Fibroblast of skin of back (primary cell): ENCODE results near the gene EXOC6.

Experiments
- DNase-seq: peaks from one replicate; pipeline ENCODE4 v3.0.0-alpha.2; 2013

The EXOC6 gene

DNA sequence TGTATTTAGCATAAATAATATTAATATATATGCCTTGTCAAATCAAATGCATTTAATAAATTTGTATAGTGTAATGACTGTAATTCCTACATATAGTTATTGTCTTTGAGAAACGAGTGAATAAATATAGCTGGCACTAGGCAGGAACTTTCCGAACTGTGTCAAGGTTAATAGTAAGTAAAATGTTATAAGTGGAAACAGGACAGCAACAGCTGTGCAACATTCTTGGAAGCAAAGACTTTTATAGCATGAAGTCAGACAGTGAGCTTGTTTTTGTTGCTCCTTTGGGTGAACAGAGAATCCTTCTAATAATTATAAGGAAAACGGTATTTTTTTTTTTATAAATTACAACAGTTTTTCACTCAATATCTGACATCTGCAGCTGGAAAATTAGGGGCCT is 14.0 kb upstream of the EXOC6 start:
- peak; percentile 23 for DNase-seq

DNA sequence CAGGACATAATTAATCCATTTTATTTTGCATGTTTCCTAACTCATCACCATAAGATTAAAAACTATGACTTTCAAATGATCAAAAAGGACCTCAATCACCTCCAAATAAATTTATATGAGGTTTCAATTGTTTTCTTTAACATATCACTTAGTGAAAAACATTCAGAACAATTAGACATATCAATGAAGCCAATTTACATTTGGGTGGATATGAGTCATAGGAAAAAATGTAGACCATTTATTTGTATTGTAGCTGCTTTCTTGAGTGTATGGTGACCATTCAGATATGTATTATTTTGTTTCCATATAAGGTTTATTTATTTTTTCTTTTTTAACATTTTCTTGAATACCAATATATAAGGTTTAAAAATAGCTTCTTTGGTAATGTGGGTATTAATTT is 13.3 kb upstream of the EXOC6 start:
- peak; percentile 77 for DNase-seq

DNA sequence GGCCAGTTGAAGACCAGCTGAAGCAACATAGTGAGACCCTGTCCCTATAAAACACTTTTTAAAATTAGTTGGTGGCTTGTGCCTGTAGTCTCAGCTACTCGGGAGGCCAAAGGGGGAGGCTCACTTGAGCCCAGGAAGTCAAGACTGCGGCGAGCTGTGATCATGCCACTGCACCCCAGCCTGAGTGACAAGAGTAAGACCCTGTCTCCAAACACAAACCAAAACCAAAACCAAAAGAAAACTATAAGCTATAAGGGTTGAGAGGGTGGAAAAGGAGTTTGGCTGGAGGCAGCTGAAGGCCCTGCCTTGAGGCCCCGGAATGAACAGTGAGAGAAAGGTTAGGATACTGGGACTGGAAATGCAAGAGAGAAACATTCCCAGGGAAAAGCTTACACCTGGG is 10.9 kb upstream of the EXOC6 start:
- no peak for DNase-seq

DNA sequence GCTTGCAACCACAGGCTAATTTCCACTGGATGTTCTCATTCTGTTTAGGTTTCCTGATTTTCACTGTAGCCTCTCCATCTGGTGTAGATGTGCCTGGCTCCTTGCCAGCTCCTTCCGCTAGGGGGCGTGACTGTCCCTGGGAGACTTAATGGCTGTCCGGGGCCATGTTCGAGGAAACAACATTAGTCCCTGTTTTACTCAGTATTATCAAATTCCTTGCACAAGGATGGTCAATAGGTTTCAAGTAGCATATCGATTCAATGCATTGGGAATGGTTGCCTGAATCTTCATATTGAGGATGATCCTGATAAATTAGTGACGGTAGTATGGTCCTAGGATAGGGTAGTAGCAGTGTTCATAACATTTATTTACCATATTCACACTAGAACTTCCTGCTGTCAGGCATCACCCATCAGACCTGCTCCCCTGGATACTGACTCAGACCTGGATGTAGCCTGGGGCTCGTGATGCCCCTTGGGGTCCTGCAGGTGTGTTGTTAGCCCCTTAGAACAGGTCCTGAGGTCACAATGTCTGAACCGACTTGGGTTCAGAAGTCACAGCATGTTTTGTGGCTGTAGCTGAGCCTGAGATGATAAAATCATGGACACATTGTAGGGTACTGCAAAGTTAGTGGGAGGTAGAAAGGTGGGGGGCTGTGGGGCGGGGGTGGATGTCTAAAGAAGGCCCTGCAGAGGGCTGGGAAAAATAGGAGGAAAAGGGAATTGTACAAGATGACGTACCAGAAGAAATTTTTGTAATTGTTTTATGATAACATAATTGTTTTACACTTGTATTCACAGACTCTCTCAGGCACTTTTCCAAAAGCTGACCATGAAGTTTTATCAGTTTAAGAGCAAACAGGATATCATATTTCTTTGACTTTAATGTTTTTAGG is 8.9 kb upstream of the EXOC6 start:
- peak; percentile 58 for DNase-seq

DNA sequence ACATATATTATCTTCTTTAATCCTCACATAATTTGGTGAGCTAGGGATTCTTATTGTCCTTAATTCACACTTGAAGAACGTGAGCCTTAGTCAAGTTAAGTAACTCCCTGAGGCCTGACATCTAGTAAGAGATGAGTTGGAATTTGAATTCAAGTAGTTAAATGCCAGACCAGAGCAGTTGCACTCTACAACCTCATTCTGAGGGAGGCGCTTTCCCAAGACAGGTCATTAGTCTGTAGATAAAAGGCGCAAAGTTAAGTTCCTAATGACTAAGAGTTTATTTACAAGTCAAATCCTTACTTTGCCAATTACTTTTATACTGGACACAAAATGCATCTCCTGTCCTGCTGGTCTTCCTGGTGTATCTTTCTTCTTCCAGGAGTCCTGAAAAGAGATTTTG is 3.6 kb upstream of the EXOC6 start:
- DNase-seq = no peak

DNA sequence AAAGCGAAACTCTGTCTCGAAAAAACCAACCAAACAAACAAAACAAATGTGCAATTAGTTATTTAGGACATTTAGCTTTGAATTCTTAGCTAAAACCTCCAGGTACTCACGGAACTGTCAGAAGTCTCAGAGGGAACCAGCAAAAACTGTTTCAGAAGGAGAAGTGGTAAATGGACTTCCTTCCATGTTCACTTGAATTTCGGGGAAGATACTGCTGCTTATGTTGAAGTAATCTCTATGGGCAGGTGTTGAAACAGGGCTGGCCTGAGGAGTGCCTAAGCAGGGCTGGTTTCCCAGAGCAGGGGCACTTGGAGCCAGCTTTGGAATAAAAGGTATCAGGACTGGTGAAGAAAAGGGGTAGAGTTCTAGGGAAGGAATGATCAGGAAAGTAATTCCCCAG is 2.4 kb upstream of the EXOC6 start:
- no peak for DNase-seq

DNA sequence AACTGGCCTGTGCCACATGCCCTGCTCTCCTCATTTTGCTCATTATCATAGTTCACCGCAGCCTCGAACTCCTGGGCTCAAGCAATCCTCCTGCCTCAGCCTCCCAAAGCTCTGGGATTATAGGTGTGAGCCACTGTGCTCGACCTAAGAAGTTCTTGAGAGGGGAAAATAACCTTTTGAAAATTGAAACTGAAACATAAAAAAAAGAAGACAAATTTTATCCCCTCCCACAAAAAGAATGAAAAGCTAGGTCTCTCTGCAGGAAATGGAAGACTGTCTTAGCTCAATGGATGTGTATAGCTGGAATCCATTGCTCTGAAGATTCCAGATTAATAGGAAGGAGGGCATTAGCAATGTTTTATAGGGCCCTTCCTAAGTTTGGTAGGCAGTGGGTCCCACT is 2.0 kb upstream of the EXOC6 start:
- no peak for DNase-seq

DNA sequence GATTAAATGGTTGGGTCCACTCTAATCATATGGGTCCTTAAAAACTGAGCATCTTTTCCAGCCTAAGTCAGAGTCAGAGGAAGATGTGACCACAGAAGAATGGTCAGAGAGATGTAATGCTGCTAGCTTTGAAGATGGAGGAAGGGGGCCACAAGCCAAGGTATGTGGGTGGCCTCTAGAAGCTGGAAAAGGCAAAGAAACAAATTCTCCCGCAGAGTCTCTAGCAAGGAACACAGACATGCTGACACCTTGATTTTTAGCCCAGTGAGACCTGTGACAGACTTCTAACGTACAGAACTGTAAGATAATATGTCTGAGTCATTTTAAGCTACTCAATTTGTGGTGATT is 1.5 kb upstream of the EXOC6 start:
- DNase-seq = no peak

DNA sequence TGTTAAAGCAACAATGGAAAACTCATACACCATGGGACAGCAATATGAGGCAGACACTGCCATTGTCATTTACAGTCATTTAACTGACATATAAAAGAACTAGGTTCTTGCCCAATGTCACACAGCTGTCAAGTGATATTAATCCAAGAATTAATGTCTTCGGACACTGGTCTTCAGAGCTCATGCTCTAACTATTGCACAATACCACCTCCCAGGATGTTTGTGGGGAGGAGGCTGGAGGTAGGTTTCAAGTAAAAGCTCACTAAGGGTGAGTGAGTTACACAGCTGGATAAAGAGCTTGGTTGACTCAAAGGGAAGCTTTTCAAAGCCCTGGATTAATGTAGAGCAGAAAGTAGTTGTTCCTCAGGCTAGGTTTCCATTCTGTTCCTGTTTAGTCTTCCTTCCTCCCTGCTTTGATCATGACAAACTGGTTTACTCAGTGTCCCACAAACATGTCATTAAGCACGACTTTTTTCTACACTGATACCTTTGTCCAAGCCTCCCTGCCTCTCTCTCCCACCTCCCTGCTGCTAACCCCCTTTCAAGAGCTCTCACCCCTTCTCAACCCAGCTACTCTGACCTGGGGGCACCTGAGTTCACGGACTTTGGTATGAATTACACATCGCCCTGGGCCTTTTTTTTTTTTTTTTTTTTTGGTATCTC is 987 bp upstream of the EXOC6 start:
- no peak for DNase-seq

DNA sequence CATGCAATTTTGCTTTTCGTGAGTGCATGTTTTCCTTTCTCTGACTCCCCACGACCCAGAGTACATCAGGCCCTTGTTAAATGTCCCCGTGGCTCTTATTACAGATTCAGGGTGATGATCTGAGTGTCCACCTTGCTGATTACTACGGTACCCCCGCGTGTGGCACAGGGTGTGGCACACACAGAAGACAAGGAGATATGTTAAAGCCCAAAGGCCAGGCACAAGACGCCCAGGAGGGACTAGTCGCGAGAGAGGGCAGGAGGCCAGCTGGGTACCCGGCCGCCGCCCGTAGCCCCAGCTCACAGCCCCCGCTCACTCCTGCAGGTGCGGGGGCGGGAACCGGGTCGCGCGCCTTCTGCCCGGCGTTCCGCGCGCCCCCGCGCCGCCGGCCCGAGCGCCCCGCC is 281 bp upstream of the EXOC6 start:
- DNase-seq = no peak

DNA sequence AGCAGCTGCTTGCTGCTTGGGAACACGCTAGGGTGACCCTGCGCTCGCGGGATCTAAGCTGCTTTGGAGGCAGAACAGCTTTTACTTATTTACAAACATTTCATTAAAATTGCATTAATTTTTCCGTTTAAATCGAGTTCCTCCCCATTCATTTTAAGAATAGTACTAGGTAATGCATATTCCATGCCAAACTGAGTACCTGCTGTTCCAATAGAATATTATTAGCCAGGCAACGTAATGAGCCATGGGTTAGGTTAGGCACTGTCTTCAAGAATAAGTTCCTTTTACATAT is 860 bp downstream of the EXOC6 start:
- no peak for DNase-seq

DNA sequence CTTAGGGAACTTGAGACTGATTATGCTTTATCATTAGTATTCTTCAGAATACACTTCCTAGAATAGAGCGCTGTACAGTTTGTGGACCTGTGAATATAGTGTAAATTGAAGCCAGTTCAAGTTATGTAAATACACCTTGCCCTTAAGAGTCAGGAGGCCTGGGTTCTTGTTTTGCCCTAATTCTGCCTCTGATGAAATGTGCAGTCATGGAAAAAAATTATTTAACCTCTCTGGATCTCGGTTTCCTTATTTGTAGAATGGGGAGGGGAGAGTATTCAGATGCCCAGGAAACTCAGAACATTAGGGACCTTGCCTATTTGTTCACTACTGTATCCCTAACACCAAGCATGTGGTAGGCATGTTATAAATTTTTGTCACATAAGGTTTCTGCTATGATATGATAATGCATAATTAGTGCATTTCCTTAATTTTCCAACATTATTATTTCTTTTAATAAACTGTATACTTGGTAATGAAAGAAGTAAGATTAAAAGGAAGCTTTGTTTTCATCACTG is 1.3 kb downstream of the EXOC6 start:
- no peak for DNase-seq

DNA sequence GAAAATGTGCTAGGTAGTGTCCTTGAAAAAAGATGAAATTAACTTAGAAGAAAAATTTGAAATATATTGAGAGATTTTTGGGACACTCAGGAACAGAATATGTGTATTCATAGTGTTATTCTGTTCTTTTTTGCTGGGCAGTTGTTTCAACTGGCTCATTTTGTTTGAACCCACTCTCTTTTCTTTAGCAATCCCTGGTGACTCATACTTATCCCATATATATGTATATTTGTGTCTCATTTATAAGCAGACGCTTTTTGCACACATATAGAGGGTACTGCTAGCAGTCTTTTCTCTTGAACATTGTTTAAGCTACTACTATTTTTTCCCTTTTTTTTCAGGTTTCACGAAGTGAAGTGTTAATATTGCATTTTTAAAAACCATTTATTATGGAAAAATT is 1.9 kb downstream of the EXOC6 start:
- DNase-seq = no peak

DNA sequence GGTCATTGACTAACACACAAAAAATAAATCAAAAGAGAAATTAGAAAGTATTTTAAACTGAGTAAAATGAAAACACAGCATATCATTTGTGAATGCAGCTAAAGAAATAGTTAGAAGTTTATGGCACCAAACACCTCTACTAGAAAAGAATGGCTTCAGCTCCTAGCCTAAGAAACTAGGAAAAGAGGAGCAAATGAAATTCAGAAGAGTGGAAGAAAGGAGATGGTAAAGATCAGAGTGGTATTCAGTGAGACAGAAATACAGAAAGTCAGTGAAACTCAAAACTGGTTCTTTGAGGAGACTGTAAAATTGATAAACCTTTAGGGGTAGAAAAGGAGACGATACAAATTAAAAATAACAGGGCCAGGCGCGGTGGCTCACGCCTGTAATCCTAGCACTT is 2.7 kb downstream of the EXOC6 start:
- DNase-seq = no peak

DNA sequence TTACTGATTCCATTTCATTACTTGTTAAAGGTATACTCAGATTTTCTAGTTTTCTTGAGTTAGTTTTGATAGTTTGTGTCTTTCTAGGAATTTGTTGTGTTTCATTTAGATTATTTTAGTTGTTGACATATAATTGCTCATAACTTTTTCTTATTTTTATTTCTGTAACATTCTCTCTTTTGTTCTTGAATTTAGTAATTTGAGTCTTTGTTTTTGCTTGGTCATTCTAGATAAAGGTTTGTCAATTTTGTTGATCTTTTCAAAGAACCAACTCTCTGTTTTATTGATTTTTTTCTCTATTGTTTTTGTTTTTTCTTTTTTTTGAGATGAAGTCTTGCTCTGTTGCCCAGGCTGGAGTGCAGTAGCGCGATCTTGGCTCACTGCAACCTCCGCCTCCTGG is 7.2 kb downstream of the EXOC6 start:
- DNase-seq = no peak

DNA sequence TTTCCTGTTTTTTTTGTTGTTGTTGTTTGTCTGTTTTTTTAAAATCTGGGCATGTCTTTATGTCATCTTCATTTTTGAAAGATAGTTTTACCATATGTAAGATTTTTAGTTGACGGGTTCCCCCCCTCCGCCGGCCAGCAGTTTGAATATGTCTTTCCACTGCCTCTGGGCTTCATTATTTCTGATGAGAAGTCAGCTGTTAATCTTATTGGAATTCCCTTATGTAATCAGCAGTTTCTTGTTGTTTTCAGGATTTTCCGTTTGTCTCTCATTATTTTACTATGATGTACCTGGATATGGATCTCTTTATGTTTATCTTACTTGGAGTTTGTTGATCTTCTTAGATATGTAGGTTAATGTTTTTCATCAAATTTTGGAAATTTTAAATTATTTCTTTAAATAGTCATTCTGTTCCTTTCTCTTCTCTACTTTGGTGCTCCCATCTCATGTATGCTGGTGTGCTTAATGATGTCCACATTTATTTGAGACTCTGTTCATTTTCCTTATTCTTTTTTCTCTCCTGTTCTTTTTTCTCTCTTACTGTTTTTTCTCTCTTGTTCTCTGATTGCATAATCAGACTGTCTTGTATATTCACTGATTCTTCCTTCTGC is 9.7 kb downstream of the EXOC6 start:
- no peak for DNase-seq

DNA sequence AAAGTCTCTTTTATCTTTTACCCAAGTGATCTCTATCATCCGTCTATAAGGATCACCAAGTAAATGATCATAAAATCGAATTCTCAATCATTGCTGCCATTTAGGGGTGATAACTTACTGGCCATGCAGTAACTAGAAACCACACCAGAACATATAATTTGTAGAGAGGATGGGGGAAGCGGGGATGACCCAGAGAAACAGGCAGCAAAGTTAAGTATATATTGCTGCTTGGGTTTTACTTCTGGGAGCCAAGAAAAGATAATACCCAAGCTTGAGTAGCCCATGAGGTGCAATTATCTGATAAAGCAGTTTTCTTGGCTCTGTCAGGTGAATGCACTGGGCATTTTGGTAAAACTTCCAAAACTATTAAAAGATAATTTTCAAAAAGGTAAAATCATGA is 18.9 kb downstream of the EXOC6 start:
- no peak for DNase-seq

DNA sequence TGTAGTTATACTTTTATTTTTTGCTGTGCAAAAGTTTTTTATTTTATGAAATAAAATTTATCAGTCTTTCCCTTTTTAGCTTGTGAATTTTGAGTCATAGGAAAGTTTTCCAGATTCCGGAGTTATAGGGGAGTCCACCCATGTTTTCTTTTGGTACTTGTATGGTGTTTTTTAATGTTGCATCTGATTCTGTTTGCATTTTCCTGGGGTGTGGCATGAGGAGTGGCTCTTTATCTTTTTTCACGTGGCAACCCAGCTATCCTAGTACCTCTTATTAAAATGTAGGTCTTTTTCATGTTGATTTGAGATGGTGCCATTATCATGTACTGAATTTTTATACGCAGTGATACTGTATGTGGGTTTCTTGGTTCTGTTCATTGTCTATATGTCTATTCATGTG is 19.7 kb downstream of the EXOC6 start:
- DNase-seq = no peak

DNA sequence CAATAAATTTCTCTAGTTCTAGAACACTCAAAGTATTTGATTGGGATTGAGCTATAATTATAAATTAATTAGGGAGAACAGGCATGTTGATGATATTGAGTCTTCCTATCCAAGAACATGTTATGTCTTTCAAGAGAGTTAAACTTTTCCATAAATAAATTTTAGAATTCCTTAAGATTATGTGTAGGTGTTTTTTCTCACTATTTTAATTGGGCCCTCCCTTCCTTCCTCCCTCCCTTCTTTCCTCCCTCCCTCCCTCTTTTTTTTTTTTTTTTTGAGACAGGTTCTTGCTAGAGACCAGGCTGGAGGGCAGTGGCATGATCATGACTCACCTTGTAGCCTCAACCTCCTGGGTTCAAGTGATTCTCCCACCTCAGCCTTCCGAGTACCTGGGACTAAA is 20.2 kb downstream of the EXOC6 start:
- DNase-seq = no peak

DNA sequence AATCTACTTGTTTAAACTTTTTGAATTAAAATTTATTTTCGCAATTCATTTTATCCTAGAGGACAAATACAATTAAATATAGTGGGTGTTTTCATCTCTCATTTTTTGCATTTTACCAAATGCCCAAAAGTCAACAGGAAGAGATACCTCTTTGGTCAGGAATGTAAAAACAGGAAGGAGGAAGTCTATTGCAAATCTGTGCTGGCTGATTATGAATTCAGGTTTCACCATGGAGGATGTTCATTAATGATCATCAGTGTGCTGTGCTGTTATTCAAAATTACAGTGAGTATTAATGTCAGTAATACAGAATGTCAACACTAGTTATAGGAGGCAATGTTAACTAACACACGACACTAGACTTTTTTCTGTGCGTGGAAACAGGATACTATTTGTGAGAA is 24.7 kb downstream of the EXOC6 start:
- no peak for DNase-seq

DNA sequence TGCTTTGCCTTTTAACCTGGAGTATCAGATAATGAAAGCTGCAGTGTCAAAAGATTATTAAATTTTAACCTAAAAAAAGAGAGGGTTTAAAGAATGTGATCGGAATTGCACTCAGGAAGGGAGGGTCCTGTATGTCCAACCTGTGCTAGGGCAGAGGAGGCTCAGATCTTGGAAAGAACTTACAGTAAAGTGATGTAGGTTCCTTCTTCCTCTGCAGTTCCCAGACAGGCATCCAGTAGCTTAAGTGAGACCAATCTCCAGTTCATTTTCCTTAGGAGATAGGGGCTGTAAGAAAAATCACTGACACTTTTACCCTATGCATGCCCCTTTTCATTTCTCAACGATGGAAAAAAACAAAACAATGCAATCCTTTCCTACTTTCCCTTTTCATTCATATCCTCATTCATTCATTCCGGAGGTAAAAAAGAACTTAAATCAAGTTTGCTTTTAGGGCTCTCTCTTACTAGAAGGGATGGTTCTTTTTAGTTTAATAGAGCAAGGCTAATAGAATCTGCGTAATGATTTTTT is 28.3 kb downstream of the EXOC6 start:
- no peak for DNase-seq

DNA sequence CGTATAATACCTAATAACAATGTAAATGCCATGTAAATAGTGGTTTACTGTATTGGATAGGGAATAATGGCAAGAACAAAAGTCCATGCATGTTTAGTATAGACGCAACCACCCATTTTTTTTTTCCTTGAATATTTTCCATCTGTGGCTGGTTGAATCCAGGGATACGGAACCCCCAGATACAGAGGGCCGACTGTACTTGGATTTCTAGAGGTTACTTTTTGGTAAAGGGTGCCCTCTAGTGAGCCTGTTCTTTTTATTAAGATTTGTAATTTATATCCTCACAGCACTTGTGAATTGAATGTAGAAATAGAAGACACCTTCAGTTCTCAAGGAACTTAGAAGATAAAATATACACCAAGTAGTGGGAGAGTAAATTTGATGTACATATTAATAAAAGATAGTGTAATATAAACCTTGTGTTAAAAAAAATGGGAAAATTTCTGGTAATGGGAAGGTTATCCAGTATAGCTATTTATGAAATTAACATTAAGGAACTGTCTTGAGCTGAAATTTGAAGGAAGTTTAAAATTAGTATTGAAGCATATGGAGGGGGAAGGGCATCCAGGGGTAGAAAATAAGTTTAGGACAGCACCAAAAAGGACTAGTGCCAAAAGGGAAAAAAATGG is 32.0 kb downstream of the EXOC6 start:
- DNase-seq = peak; percentile 53

DNA sequence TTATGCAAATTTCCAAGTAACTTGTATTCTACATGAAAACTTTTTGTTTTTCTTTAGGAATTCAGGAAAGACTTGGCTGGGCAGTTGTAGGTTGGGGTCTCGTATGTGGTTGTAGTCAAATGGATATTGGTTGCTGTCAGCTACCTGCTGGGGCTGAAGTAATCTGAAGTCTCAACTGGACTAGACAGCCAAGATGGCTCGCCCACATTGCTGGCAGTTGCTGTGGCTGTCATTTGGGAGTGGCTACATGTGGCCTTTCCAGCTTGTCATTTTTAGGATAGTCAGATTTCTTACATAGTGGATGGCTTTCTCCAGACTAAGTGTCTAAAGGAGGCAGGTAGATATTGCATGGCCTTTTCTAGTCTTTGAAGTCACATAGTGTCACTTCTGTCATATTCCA is 32.6 kb downstream of the EXOC6 start:
- no peak for DNase-seq
